Fibroblast of skin of right biceps (primary cell): Measurements from ENCODE around the gene RPIA.

Experiments used
- DNase-seq: peaks from one replicate; pipeline ENCODE4 v3.0.0-alpha.2; 2013

RPIA gene

GRCh38 chr2:88686320-88686719, 5.2 kb upstream of the RPIA start:
- DNase-seq, result no peak

- DNase-seq, result no peak
Measured at GRCh38 chr2:88687384-88687783, 4.1 kb upstream of the RPIA start.

- no peak for DNase-seq
Measured at GRCh38 chr2:88690591-88691338, 708 bp upstream of the RPIA start.

DNA sequence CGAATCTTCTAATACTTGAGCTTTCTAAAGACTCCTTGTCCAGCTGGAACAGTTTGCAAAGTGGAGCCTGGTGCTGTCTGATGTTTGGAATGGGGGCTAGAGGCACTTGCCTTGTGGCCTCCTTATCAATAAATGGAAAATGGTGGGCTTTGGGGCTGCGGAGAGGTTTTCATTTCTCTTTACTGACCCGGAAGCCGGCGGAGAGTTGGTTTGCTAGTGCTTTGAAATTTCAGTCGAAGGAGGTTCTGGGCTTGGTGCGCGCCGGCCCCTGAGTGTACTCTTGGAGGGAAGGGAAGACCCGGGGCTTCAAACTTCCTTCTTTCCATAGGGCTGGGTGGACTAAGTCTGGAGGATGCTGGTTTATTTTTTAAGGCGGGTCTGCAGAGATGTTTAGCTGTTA, 714 bp downstream of the RPIA start:
- DNase-seq, result peak; percentile 14

DNA sequence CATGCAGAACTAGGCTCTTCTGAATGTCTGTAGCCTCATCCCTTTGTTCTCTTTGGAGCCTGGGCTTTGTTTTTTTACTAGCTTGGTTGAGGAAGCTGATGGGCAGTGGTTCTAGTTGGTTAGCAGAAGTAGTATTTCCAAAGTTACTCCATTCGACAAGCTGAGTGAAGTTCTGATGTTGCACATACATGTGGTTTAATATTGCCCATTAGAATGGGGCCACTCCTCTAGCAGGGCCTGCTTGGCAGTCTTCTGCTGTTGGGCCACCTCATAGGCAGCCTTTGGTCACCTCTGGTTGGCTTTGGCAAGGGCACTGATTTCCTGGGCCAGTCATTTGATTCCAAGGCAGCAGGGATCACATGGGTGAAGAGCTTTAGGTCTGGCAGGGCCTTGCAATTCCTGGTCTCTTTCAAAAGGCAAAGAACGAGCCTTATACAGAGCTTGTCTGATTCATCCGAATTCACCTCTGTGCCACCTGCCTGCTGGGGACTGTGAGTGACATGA, 2.5 kb downstream of the RPIA start:
- no peak for DNase-seq

DNA sequence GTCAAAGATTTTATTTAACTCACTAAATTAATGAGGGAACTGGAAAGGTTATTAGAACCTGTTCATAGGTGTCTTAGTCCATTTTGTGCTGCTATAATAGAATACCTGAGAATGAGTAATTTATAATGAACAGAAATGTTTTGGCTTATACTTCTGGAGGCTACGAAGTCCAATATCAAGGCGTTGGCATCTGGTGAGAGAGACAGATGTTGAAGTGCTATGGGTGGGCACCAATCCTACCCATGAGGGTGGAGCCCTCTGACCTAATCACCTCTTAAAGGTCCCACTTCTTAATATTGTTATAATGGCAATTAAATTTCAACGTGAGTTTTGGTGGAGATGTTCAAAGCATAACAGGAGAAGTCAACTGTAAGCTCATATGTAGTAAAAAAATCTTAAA, 5.1 kb downstream of the RPIA start:
- no peak for DNase-seq

DNA sequence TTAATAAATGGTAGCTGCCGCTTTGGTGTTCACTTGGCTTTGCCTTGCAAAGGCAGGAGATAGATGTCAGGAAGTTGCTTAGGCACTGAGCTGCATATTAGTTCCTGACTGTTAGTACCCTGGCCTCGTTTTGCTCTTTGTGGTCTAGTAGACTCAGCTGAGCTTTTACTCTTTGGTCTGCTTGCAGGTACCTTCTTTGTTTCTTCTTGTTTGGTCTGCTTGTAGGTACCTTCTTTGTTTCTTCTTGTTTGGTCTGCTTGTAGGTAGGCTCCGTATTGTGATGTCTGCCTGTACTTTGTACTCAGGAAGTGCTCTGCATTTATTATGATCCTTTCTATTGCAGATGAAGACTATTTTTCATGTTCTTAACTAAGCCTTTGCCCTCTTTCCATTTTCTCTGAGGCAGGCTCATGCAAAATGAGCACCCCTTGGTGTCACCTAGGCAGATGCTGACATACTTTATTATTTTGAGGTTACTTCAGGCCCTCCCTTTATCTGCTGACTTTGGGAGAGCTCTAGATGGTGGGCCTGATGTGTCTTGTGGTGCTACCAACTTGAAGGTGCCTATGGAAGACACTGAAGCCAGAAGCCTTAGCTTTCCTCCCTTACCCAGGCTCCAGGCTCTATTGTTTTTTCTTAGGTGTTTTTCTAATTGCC, 6.0 kb downstream of the RPIA start:
- no peak for DNase-seq

GRCh38 chr2:88698027-88698413, 6.5 kb downstream of the RPIA start:
- DNase-seq, result no peak

- DNase-seq, result no peak
Measured at GRCh38 chr2:88698498-88699233, 7.2 kb downstream of the RPIA start.

DNA sequence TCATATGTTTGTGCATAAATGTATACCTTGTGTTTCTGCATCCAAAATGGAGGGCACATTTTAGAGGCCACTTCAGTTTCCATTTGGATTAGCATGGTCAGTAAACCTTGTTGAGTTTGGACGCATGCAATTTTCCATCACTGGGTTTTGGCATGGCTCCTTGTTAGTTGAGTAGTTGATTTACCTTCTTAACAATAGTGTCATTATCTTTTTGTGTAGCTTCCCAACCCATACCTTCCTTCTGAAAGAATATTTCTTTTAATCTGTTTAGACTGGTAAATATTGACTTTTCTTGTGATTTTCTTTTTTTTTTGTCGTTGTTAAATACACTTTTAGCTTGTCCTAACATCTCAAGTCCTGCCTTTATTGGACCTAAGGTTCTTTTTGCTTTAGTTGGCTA, 15.5 kb downstream of the RPIA start:
- DNase-seq, result no peak

- DNase-seq, result peak; percentile 38
Measured at GRCh38 chr2:88709181-88709631, 17.7 kb downstream of the RPIA start.

DNA sequence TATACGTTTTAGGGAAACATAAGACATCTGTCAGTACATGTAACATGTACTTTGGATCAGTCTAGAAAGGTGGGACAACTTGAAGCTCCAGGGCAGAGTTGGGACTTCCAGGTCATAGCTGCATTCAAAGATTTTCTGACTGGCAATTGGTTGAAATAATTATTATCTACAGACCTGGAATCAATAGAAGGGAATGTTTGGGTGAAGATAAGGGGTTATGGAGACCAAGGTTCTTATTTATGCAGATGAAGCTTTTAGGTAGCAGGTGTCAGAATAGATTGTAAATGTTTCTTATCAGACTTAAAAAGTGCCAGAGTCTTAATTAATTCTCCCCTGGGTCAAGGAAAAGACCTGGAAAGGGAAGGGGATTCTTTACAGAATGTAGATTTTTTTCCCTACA, 19.8 kb downstream of the RPIA start:
- no peak for DNase-seq

GRCh38 chr2:88711897-88712296, 20.4 kb downstream of the RPIA start:
- no peak for DNase-seq

GRCh38 chr2:88713408-88713807, 21.9 kb downstream of the RPIA start:
- DNase-seq, result no peak

GRCh38 chr2:88714667-88715066, 23.2 kb downstream of the RPIA start:
- no peak for DNase-seq

DNA sequence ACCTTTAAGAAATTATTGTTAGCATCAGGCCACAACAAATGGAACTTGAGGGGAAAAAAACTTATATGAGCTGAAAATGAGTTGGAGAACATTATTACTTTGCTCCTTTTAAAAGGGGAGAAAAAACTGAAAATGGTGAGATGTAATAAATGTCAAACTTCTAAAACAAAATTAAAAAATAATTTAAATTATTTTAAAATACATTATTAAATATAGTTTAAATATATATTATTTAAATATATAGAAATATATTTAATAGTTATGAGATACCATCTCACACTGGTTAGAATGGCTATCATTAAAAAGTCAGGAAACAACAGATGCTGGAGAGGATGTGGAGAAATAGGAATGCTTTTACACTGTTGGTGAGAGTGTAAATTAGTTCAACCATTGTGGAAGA, 28.9 kb downstream of the RPIA start:
- no peak for DNase-seq

DNA sequence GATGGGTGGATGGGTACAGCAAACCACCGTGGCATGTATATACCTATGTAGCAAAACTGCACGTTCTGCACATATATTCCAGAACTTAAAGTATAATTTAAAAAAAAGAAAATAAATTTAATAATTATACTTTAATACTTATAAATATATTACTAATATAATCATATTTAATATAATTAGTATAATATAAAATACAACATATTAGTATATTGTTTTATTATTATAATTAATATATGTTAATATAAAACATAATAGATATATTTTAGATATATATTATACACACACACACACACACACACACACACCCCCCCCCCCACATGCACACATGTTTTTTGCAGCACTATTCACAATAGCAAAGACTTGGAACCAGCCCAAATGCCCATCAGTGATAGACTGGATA, 29.8 kb downstream of the RPIA start:
- DNase-seq, result no peak

- no peak for DNase-seq
Measured at GRCh38 chr2:88724643-88725332, 33.3 kb downstream of the RPIA start.

DNA sequence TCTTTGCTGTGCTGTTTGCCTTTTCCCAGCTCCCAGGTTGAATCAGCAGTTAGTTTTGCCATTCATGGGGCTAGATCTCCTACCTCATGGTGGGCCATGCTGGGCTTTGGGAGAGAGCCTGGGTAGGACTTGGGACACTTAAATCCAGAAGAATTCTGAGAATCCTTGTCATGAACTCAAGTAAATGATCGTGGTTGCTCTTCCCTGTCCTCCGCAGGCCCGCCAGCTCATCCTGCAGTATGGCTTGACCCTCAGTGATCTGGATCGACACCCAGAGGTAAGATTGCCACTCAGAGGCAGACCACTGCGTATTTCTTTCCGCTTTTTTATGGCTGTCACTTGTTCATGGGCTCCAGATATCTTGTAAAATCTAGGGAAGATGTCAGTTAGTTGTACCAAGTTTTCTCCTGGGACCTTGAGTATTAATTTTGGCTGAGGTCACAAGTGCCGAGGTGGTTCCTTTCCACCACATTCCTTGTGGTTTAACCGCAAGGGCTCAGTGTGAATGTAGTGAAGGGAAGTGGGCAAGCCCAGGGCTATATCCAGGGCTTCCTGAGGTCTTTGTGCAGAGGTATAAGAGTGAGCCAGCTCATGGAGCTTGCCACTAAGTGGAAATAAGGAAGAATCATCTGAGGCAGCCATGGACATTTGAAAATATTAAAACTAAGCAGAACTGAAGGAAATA, 37.7 kb downstream of the RPIA start:
- DNase-seq, result peak; percentile 40

- DNase-seq, result no peak
Measured at GRCh38 chr2:88733155-88733902, 41.9 kb downstream of the RPIA start.

GRCh38 chr2:88735133-88735532, 43.7 kb downstream of the RPIA start:
- DNase-seq, result no peak

DNA sequence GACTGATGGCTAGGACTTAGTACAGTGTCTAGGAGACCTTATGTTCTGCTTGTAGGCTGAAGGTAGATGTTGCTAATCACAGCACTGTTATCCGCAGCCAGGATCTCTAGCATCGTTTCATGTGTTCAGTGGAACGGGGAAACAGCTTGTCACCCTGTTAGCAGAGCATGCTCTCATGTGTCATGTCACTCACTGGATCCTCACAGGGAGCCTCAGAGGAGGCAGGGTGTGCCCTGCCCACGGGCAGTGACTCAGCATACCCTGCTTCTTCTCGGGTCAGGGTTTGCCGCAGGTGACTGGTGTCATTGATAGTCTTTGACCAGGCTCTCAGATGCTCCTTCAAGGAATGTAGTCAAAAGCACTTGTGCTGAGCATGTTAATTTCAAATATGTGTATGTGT, 44.4 kb downstream of the RPIA start:
- DNase-seq, result no peak
